AG10803 (cell line): Measurements from ENCODE around the gene GTPBP3.

Source experiments
- DNase-seq: peaks from one replicate; pipeline ENCODE4 v3.0.0; 2010; ENCODE audit warnings: low read depth
- H3K4me3 ChIP-seq: 2 replicates; pipeline ENCODE4 v1.5.1; 2011; ENCODE audit warnings: mild to moderate bottlenecking, low read length, control low read depth
- CTCF ChIP-seq: conservative IDR thresholded peaks from 2 replicates; pipeline ENCODE4 v1.5.1; 2011; ENCODE audit warnings: mild to moderate bottlenecking, low read length, control low read depth, inconsistent platforms

The GTPBP3 gene

GRCh38 chr19:17296273-17296672, 41.1 kb upstream of the GTPBP3 start:
- peak; percentile 26 for DNase-seq
- H3K4me3 ChIP-seq = no peak overlapping the region
- peak; percentile 14; the same call in 1 of the 2 replicates for TF ChIP-seq CTCF

- no peak for DNase-seq
- no peak overlapping the region for H3K4me3 ChIP-seq
- TF ChIP-seq CTCF = no peak
These were observed 40.4 kb upstream of the GTPBP3 start for GRCh38 chr19:17296976-17297375.

GRCh38 chr19:17300992-17301619, 36.2 kb upstream of the GTPBP3 start:
- no peak overlapping the region for H3K4me3 ChIP-seq
- no peak for TF ChIP-seq CTCF
- DNase-seq = no peak

- no peak for DNase-seq
- H3K4me3 ChIP-seq = peak overlapping the region; percentile 71
- no peak for TF ChIP-seq CTCF
These were observed 34.8 kb upstream of the GTPBP3 start for GRCh38 chr19:17302391-17303166.

- DNase-seq = peak; percentile 94
- H3K4me3 ChIP-seq = peak within 1 kb of the TSS; percentile 71
- TF ChIP-seq CTCF = peak; percentile 38
These were observed 34.0 kb upstream of the GTPBP3 start, which contains the start of gene ABHD8 for GRCh38 chr19:17303167-17303939. ABHD8 (minus strand) TSS chr19:17303425; CDS start chr19:17301616, 1,809 bp downstream.

- TF ChIP-seq CTCF = no peak
- peak; percentile 40 for DNase-seq
- H3K4me3 ChIP-seq = no peak overlapping the region
These were observed 33.4 kb upstream of the GTPBP3 start for GRCh38 chr19:17303940-17304267.
